ENCODE measurements around the gene PTPRA. TPM values are rescaled to one million over a fixed set of nuclear protein-coding genes. Genes with fewer than 3 reads are reported as not detected.

Gene PTPRA
- total and polyA plus RNA-seq, 2 of the 4 experiments (the other 2 are of a cell fraction), result 35.0 to 50.0 TPM

DNA sequence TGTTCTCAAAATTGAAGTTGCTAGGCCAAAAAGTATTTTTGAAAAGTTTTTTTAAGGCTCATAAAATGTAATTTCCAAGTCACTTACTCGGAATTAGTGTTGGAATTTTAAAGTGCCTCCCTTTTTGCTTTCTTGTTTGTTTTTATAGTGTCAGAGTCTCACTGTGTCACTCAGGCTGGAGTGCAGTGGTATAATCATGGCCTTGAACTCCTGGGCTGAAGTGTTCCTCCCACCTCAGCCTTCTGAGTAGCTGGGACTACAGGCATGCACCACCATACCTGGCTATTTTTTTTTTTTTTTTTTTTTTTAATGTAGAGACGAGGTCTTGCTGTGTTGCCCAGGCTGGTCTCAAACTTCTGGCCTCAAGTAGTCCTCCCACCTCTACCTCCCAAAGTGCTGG, 130.1 kb downstream of the PTPRA start:
- DNase-seq (no peak), ATAC-seq (ENCODE audit: low read depth) (no peak)
- H3K4me2 ChIP-seq (ENCODE audit: low read depth, low read length), result no peak overlapping the region
- intact Hi-C loops (cut with micrococcal nuclease) (no loop called here), dilution Hi-C loops (cut with HindIII; ENCODE audit: low sequenced_read_pairs, unreplicated experiment) (no loop called here), in situ Hi-C loops (cut with MboI; ENCODE audit: low sequenced_read_pairs) (no loop called here)
- TF ChIP-seq, protein P1, sequence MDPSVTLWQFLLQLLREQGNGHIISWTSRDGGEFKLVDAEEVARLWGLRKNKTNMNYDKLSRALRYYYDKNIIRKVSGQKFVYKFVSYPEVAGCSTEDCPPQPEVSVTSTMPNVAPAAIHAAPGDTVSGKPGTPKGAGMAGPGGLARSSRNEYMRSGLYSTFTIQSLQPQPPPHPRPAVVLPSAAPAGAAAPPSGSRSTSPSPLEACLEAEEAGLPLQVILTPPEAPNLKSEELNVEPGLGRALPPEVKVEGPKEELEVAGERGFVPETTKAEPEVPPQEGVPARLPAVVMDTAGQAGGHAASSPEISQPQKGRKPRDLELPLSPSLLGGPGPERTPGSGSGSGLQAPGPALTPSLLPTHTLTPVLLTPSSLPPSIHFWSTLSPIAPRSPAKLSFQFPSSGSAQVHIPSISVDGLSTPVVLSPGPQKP (IDR thresholded peaks at IDR 0.05; ENCODE audit: borderline replicate concordance, low read depth, low read length), result no peak
- TF ChIP-seq FOS (IDR thresholded peaks at IDR 0.05; ENCODE audit: low read depth, low read length), result no peak
- no peak for TF ChIP-seq MAFK (IDR thresholded peaks at IDR 0.05; ENCODE audit: low read depth, low read length)
- TF ChIP-seq POLR2A (IDR thresholded peaks at IDR 0.05; ENCODE audit: low read depth, low read length), result no peak
- TF ChIP-seq SMC3 (IDR thresholded peaks at IDR 0.05; ENCODE audit: low read depth, low read length), result no peak
- TF ChIP-seq, protein P2, sequence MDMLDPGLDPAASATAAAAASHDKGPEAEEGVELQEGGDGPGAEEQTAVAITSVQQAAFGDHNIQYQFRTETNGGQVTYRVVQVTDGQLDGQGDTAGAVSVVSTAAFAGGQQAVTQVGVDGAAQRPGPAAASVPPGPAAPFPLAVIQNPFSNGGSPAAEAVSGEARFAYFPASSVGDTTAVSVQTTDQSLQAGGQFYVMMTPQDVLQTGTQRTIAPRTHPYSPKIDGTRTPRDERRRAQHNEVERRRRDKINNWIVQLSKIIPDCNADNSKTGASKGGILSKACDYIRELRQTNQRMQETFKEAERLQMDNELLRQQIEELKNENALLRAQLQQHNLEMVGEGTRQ (IDR thresholded peaks at IDR 0.05; ENCODE audit: low read depth, low read length), result no peak
- H3K9me3 ChIP-seq (ENCODE audit: control insufficient read depth, insufficient read depth, low read length), result no peaks in the 10 kb centered on the region
- no peak overlapping the region for H2BK15ac ChIP-seq (ENCODE audit: low read depth, low read length)
- no peaks in the 10 kb centered on the region for H3K4me1 ChIP-seq (ENCODE audit: control insufficient read depth, insufficient read depth, low read length)
- no peak overlapping the region for H3K23ac ChIP-seq (ENCODE audit: low read depth, low read length)
- H3K36me3 ChIP-seq (ENCODE audit: control insufficient read depth, insufficient read depth, low read length), result peaks cover 22% of the 10 kb centered on the region
- H4K20me1 ChIP-seq (ENCODE audit: insufficient read depth, low read length), result no peaks in the 10 kb centered on the region
- no TSS peak for BruUV-seq (replicated peaks)
- H3K27me3 ChIP-seq (ENCODE audit: control insufficient read depth, insufficient read depth, low read length), result no peaks in the 10 kb centered on the region
- H4K91ac ChIP-seq (ENCODE audit: insufficient read depth, low read depth, low read length), result no peak overlapping the region
- no peak overlapping the region for H2AFZ ChIP-seq (replicated peaks; ENCODE audit: low read length, poor library complexity)
- H3K4ac ChIP-seq (ENCODE audit: low read depth, low read length), result no peak overlapping the region
- H3K9me1 ChIP-seq (ENCODE audit: insufficient read depth, low read length), result no peaks in the 10 kb centered on the region
- H2AK9ac ChIP-seq (replicated peaks; ENCODE audit: low read depth, low read length, poor library complexity), result no peak overlapping the region
- no peaks in the 10 kb centered on the region for H3K79me1 ChIP-seq (ENCODE audit: low read depth in 1 of 2, low read length in 2 of 2)
- H4K5ac ChIP-seq (ENCODE audit: low read depth, low read length), result no peak overlapping the region
- no peak overlapping the region for H3K9ac ChIP-seq (ENCODE audit: low read depth, low read length)
- WGBS, 2 experiments (ENCODE audit: extremely low coverage in 2 of 2, insufficient read length in 1 of 2), result no CpG with 5 or more reads among the region's 2 CpGs
- no peak overlapping the region for H2BK120ac ChIP-seq (ENCODE audit: low read depth, low read length)
- POLR2A ChIA-PET (ENCODE audit: unreplicated experiment), result no interaction called here
- no peak overlapping the region for H2AK5ac ChIP-seq (ENCODE audit: low read depth, low read length)
- H4K8ac ChIP-seq (ENCODE audit: low read depth in 2 of 2, low read length in 2 of 2), result no peak overlapping the region
- no peak overlapping the region for H3K27ac ChIP-seq (ENCODE audit: insufficient read depth, low read length)
- no peak overlapping the region for H3K14ac ChIP-seq (replicated peaks; ENCODE audit: low read depth, low read length)
- no peak overlapping the region for H3K18ac ChIP-seq (ENCODE audit: low read depth, low read length)
- CTCF ChIA-PET, result interaction anchor here (0.7 kb wide), 1 partner anchor 317 kb away, joined by 3 read pairs; no protein-coding TSS in a partner anchor
- no peak overlapping the region for H2BK20ac ChIP-seq (ENCODE audit: low read depth, low read length)
- H3K4me3 ChIP-seq (ENCODE audit: insufficient read depth, low read depth, low read length), result no peak overlapping the region
- H3K56ac ChIP-seq (ENCODE audit: extremely low read depth, insufficient read depth, low read length), result no peak overlapping the region
- H2BK5ac ChIP-seq (ENCODE audit: low read depth, low read length, poor library complexity, severe bottlenecking), result no peak overlapping the region

Data from IMR-90 (cell line).